ENCODE measurements around the gene IL10RA. TPM values are rescaled to one million over a fixed set of nuclear protein-coding genes. Genes with fewer than 3 reads are reported as not detected.

The IL10RA gene
- total and polyA plus RNA-seq, 3 donors from 2014 or later: 3.6 to 12.8 (median 7.6) TPM

DNA sequence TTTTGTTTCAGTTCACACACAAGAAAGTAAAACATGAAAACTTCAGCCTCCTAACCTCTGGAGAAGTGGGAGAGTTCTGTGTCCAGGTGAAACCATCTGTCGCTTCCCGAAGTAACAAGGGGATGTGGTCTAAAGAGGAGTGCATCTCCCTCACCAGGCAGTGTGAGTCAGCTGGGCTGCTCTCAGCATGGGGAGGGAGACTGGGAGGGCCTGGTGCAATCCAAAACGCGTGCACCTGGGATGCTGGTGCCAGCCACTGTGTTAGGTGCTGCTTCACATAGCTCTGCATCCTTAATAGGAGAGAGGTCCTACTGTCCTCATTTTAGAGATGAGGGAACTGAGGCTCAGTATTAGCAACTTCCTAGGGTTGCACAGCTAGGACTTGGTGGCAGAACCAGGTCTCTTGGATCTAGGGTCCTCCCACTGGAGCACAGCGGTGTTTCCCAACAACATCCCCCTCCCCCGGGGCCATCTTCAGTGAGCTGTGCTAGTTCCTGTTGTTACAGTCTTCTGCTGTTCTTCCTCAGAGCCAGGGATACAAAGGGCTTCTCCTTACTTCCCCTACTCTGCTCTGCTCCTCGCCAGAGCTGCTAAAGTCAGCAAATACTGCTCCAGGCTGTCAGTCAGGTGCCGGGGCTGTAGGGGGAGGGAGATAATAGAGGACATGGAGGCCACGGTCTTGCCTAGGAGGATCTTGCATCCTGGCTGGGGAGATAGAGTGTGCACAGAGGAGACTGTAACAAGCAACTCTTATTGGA is 8.0 kb downstream of the IL10RA start:
- peak; percentile 43 for DNase-seq
- TF ChIP-seq, protein P1, sequence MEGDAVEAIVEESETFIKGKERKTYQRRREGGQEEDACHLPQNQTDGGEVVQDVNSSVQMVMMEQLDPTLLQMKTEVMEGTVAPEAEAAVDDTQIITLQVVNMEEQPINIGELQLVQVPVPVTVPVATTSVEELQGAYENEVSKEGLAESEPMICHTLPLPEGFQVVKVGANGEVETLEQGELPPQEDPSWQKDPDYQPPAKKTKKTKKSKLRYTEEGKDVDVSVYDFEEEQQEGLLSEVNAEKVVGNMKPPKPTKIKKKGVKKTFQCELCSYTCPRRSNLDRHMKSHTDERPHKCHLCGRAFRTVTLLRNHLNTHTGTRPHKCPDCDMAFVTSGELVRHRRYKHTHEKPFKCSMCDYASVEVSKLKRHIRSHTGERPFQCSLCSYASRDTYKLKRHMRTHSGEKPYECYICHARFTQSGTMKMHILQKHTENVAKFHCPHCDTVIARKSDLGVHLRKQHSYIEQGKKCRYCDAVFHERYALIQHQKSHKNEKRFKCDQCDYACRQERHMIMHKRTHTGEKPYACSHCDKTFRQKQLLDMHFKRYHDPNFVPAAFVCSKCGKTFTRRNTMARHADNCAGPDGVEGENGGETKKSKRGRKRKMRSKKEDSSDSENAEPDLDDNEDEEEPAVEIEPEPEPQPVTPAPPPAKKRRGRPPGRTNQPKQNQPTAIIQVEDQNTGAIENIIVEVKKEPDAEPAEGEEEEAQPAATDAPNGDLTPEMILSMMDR (IDR thresholded peaks at IDR 0.05): no peak
- TF ChIP-seq POLR2A (IDR thresholded peaks at IDR 0.05): no peak
- Histone ChIP-seq H3K4me3 (no peak overlapping the region), H3K9me3 (no peaks in the 10 kb centered on the region), H3K27ac (no peak overlapping the region), H3K27me3 (no peaks in the 10 kb centered on the region), H3K36me3 (ENCODE audit: low read depth, missing control alignments) (no peaks in the 10 kb centered on the region), H3K4me1 (no peaks in the 10 kb centered on the region)
- intact Hi-C loops (cut with DNase I; ENCODE audit: low total_unique reads): no loop called here
- 70% methylated on average over 9 of the region's 9 CpGs for WGBS, 2 donors

DNA sequence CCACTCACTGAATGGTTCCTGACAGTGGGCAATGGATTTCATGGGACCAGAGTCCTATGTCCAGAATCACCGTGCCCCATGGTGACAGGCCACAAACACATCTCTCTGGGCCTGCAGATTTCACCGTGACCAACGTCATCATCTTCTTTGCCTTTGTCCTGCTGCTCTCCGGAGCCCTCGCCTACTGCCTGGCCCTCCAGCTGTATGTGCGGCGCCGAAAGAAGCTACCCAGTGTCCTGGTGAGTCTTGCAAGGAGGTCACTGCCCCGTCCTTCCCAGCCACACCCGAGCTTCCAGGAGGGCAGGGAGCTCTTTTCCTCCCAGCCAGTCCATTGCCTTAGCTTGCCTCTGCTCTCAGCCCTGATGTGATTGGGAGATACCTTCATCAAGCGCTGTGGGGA is 9.3 kb downstream of the IL10RA start:
- Histone ChIP-seq H3K4me3 (no peak overlapping the region), H3K9me3 (no peaks in the 10 kb centered on the region), H3K27ac (no peak overlapping the region), H3K4me1 (no peaks in the 10 kb centered on the region), H3K27me3 (no peaks in the 10 kb centered on the region), H3K36me3 (ENCODE audit: low read depth, missing control alignments) (no peaks in the 10 kb centered on the region)
- intact Hi-C loops (cut with DNase I; ENCODE audit: low total_unique reads): no loop called here
- no peak for DNase-seq
- TF ChIP-seq, protein P1 (IDR thresholded peaks at IDR 0.05): no peak
- no peak for TF ChIP-seq POLR2A (IDR thresholded peaks at IDR 0.05)
- 88 to 95% methylated on average over 11 of the region's 11 CpGs for WGBS, 2 donors

DNA sequence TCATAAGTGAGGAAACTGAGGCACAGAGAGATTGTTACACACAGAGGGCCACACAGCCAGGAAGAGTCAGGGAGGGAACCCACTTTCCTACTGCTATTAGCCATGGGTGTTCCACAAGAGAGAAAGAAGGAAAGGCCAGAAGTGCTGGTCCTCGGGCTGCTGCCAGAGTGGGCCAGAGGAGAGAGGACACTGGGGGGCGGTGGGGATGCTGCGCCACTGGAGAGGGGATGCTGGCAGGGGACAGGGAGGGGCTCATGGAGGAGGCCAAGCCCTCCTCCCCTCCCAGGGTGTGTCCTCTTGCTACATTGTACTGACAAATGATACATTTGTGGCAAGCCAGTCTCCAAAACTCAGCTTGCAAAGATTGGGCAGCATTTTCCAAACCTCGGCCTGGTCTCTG is 9.9 kb downstream of the IL10RA start:
- no peaks in the 10 kb centered on the region for H3K36me3 ChIP-seq (ENCODE audit: low read depth, missing control alignments)
- DNase-seq: no peak
- H3K9me3 ChIP-seq: no peaks in the 10 kb centered on the region
- H3K4me1 ChIP-seq: no peaks in the 10 kb centered on the region
- H3K4me3 ChIP-seq: no peak overlapping the region
- TF ChIP-seq, protein P1 (IDR thresholded peaks at IDR 0.05): no peak
- no peak for TF ChIP-seq POLR2A (IDR thresholded peaks at IDR 0.05)
- H3K27ac ChIP-seq: no peak overlapping the region
- WGBS, 2 donors: 69 to 72% methylated on average over 4 of the region's 4 CpGs
- no peaks in the 10 kb centered on the region for H3K27me3 ChIP-seq
- intact Hi-C loops (cut with DNase I; ENCODE audit: low total_unique reads): no loop called here

- intact Hi-C loops (cut with DNase I; ENCODE audit: low total_unique reads): no loop called here
- 97 to 100% methylated on average over 2 of the region's 2 CpGs for WGBS, 2 donors
Observed at GRCh38 chr11:117997406-117997805, 11.2 kb downstream of the IL10RA start.

More at GRCh38 chr11:117997406-117997805, 11.2 kb downstream of the IL10RA start:
- Histone ChIP-seq H3K36me3 (ENCODE audit: low read depth, missing control alignments) (no peaks in the 10 kb centered on the region), H3K27me3 (no peaks in the 10 kb centered on the region), H3K4me1 (peaks cover 1% of the 10 kb centered on the region), H3K4me3 (no peak overlapping the region), H3K9me3 (no peaks in the 10 kb centered on the region), H3K27ac (no peak overlapping the region)
- no peak for DNase-seq
- no peak for TF ChIP-seq POLR2A (IDR thresholded peaks at IDR 0.05)
- TF ChIP-seq, protein P1 (IDR thresholded peaks at IDR 0.05): no peak
